Kidney capillary endothelial cell (primary cell): Measurements from ENCODE around the gene EPHA3.
"Not testable (repeated sequence)": the region's sequence is repeated elsewhere in the genome, so short reads cannot be mapped to it uniquely, and the experiment has no call there.

ENCODE experiments used
- DNase-seq: peaks from one replicate; pipeline ENCODE4 v3.0.0-alpha.2; 2018; ENCODE audit warnings: low spot score

EPHA3 gene

DNA sequence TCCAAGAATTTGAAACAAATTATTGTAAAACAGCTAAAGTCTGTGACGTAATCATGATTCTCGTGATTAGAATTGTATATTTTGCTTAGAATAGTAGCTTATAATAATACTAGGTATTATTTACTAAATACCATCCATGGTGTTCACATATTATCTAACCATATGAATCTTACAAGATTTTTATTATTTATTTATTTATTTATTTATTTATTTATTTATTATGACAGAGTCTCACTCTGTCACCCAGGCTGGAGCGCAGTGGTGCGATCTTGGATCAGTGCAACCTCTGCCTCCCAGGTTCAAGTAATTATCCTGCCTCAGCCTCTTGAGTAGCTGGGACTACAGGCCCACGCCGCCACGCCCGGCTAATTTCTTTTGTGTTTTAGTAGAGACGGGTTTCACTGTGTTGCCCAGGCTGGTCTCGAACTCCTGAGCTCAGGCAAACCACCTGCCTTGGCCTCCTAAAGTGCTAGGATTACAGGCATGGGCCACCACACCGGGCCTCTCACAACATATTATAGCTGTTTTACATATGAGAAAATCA lies 173.5 kb downstream of the EPHA3 start:
- DNase-seq: no peak

DNA sequence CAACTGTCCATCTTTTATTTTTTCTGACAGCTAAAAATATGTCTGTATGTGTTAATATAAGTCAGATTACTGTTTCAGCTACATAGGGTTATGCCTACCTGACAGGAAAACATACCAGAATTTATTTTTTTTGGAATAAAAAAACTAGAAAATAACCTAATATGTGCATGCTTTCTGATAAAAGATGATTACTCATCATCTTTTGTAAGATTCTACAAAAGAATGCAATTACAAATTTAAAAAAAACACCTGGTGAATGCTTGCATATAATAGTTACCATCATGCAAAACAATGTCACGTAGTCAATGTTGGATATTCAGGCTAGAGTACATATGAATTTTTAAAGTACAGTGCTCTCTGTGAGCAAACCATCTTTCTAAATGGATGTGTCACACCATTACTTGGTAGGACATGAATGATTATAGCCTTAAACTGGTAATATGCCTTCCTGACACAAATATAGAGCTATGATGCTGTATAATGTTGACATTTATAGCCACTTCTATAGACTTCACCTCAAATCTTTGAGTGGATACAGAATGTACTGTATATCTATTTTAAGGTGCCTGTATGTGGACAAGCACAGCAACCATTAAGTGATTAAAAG lies 180.6 kb downstream of the EPHA3 start:
- no peak for DNase-seq

DNA sequence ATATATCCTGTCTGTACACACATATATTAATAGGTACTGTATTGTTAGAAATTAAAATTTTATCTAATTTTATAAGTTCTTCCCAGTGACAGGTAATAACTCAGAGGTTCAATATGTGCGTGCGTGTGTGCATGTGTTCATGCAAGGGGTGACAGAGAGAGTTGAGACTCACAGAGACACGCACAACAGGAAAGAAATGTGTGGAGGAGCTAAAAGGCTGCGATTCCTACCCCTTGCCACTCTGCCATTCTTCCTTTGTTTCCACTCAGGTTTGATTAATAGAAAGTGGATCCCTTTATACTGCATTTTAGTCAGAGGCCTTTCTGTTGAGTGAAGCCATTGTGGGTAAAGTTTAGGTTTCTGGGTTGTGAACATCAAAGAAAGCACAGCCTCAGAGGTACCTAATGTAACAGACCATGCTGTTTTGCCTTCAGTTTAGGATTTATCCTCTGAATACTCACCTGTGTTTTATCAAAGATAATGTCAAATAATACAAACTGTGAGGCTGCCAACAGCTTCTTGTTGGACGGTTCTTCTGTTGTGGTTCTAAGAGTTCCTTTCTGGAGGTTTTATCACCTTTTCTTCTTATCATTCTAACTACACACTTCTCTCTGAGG lies 182.3 kb downstream of the EPHA3 start:
- DNase-seq: no peak

DNA sequence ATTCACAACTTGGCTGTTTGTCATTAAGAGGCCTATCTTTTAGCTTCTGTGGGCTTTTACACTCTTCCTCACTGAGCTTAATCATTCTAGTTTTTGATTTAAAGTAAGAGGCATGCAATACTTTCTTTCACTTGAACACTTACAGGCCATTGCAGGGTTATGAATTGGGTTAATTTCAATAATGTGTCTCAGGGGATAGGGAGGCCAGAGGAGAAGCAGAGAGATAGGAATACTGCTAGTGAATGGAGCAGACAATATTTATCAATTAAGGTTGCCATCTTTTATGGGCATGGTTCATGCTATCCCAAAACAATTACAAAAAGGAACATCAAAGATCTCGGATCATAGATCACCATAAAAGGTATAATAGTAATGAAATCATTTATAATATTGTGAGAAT lies 189.8 kb downstream of the EPHA3 start:
- no peak for DNase-seq

DNA sequence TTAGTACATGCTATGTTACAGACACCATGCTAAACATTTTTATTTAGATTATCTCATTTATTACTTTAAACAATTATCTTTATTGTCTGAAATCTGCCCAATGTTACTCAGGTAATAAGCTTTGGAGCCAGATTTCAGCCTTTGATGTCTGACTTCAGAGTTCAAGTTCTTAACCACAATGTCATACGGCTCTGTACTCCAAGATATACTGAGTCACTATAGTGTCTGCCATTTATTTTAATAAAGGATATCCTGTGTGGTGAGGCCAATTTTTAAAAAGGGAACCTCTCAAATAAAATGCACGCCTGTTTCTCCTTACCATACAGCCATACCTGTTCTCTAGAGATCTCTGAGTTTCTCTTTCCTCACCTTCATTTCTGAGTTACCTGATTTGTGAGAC lies 193.1 kb downstream of the EPHA3 start:
- DNase-seq: peak; percentile 1

DNA sequence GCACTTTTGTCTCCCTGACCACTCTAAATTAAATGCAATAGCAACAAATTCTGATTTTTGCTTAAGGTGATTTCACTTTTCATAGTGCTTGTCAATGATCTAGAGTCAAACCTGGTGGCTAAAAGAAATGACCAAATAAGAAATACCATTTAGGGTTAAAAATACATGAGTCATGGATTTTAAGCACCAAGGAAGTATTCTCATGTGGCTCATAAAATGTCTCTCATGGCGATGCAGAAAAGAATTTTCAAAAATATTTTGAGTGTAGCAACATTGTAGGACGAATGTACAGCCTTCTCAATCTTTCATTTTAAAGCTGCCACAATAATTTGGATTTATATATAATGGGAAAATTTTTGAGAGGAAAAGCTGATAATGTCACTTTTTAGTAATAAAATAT lies 193.6 kb downstream of the EPHA3 start:
- no peak for DNase-seq

DNA sequence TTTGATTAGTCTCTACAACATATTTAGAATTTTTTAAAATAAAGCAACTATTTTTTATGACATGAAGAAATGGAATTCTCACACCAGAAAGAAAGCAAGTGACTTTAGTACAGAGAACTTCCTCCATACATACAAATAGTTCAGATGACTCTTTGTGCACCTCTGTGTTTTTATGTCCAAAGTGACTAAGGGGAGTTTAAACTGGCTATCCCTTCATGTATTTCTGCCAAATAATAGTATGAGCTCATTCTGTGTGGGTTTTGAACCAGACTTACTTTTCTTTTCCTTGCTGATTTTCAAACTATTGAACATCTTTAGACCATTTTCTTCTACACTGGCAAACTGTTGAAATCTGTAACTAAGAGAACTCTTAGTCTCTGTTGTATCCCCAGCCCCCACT lies 196.3 kb downstream of the EPHA3 start:
- no peak for DNase-seq

DNA sequence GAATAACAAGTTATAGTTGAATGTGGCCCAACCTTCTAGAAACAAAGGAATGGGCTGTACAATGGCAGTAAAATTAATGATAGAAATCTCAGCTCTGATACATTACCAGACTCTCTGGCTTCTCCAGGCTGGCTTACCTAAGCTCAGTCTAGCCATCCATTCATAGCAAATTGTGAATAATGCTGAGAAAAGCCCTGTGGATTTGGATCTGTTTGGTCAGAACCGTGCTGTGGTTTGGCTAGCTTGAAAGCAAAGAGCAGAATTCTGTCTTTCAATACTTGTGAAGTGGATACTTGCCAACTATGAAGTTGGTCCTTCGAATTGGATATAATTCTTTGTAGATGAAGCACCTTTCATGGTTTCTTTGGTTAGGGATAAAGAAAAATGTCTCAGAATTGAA lies 199.1 kb downstream of the EPHA3 start:
- DNase-seq: no peak

DNA sequence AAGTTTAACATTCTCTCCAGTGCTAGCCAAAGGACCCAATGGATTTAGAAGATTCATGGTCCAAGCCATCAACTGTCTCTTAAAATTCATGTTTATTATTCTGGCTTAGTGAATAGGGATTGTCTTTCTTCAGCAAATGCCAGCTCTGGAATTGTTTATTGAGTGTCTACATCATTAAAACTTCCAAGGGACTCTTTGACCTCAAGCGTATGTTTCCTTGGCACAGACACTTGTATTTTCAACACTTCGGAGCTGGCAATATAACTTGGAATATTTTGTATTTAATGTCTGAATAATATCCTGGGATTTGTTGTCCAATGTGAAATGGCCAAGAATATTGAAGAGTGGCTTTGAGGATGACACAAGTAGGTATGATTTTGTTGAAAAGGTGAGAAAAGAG lies 204.2 kb downstream of the EPHA3 start:
- no peak for DNase-seq

DNA sequence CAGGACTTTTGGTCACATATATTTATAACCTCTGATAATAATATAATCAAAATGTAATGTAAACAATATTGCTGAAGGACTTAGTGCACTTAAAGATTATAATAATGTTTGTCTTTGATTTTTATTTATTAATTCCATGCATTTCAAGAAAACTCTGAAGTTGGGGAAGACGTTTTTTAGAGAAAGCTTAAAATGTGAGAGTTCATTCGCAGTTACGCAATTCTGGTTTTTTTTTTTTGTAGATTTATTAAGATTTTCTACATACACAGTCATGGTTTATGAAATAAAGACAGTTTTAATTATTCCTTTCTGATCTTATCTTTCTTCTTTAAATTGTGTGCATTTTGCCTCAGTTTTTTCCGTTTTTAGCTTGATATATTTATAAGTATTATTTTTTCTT lies 204.7 kb downstream of the EPHA3 start:
- no peak for DNase-seq

DNA sequence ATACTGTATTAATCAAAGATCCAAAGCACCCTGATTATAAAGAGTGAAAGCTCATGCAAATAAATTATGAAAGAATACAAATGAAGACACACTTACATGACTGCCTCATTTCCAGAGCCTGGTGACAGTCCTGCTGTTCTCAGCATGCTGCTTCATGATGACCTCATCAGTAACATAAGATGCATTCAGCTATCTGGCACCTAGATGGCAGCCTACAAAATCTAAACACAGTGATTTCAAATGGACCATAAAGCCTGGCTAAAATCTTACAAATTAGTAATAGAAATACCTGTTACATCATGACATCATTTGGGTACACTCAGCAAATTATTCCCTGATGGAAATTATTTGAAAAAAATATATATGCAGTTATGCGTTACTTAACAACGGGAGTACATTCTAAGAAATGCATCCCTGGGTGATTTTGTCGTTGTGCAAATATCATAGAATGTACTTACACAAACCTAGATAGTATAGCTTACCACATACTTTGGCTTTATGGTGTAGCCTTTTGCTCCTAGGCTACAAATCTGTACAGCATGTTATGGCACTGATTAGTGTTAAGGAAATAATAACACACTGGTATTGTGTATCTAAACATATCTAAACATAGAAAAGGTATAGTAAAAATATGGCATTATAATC lies 207.2 kb downstream of the EPHA3 start:
- DNase-seq: peak; percentile 51

DNA sequence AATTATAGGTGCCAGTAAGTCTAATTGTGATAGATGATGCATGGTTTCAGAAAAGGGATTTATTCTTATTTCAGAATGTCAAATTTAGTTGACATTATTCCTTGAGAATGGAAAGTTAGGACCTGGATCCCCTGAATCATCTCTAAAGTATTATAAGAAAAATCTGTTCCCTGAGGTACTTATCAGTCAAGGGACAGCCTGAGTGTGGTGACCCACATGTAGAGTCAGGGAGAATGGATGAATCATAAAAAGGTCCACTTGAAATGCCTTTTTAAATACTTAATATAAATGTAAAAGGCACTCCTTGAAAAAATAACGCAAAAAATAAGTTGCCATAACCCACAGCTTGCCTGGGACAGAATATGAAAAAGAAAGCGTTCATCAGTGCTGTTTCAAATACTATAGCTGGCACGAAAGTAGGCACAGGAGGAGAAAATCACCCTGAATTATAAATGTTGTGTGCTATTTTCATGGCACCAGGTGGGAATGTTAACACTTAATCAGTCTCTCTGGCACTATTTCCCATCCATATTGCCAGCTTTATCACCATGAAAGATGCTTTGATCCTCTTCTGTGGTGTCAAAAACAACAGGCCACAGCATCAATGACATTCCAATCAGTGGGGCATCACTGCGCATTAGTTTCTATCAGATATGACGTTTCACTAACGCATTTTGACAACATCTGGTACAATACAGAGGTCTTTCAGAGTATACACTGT lies 208.5 kb downstream of the EPHA3 start:
- no peak for DNase-seq

DNA sequence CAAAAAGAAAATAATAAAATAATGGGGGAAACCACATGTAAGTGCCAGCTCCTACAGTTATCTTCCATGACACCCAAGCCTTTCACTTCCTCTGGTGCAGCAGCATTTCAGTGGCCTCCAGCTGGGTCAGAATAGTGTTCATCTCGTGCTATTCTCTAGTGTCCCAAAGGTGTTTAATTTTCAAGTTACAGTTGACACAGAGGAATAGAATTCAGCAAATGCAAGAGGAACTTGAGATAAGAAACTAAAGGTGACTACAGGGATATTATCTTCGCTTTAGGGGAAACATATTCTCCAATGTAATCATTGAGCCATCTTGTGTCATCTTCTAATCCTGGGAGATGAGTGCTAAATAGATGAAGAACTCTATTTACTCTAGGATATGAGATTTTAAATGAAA lies 212.8 kb downstream of the EPHA3 start:
- DNase-seq: no peak

DNA sequence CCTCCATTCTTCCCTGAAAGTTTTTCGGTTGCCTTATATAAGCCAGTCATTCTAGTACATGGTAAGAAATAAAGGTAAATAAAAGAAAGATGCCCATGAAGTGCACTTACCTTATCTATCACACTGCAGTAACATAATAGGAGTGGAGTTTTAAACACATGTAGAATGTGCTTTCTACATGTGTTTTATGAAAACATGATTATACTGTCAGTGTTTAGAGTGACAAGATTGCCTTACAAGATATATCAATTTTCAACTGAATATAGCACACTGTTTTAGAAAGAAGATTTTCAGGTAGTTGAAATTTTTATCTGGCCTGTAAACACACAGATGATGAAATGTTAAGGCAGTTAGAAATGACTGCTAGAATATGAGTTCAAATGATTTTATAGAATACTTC lies 219.6 kb downstream of the EPHA3 start:
- no peak for DNase-seq

DNA sequence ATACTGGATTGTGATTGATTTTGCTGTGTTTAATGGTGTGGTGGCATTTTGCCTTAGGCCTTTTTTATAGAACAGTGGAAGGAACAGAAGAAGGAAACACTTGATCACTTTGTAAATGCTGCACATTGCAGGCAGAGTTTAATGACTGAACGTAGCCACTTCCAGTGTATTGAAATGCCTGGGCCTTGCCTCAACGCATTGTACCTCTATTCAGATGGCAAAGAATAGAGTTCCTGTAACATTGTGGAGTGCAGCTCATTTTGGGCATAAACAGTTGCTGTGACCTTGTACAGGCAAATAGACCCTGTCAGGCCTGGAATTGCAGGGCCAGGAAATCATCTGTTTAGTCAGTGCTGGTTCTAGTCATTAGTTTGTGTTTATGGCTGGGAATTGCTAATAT lies 225.0 kb downstream of the EPHA3 start:
- DNase-seq: no peak

DNA sequence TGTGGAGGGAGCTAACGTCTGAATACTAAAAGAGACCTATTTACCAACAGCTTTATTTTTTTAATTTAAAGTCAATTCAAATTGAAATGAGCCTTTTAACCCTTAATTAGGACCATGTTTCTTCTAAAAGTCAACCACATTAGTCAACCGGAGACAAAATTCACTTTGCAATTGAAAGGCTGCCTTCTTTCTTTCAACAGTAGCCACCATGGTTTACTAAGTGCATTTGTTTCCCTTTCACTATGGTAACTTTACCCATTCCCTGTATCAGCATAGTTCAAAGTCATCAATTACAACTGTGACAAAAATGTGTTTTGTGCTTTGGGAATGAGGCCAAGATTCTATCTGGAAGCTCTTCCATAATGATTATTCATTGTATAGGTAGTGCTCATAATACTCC lies 225.4 kb downstream of the EPHA3 start:
- no peak for DNase-seq

DNA sequence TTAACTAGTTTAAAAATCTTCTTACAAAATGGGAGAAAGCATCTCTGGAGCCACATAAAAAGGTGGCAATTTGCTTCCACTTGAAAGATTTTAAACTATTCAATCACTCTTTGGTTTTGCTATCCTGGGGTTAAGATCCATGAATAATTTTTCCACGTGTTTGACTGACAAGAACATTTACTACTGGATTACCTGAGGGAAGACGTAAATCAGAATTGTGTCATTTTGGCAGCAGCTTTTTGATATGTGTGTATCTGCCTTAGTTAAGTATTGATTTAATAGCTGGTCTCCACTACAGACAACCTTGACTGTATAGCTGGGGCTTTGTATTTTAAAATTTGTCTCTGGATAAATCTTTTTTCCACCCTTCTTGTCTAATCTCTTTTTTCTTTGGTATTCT lies 228.3 kb downstream of the EPHA3 start:
- no peak for DNase-seq

DNA sequence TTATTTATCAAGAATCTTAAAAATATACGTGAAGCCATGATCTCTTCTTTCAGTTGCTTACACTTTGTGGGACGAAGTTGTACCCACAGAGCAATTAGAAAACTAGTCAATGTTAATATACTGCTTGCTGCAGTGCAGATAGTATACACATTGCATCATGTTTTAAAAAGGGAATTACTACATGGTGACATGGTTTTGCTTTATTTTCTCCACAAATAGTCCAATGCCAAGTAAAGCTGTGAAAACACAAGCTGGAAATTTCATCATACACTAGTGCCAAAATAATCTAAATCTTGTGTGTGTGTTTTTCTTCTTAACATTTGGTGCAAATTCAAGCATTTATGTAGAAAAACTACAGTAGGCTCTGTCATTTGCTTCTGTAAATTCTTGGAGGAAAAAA lies 233.0 kb downstream of the EPHA3 start:
- DNase-seq: no peak

DNA sequence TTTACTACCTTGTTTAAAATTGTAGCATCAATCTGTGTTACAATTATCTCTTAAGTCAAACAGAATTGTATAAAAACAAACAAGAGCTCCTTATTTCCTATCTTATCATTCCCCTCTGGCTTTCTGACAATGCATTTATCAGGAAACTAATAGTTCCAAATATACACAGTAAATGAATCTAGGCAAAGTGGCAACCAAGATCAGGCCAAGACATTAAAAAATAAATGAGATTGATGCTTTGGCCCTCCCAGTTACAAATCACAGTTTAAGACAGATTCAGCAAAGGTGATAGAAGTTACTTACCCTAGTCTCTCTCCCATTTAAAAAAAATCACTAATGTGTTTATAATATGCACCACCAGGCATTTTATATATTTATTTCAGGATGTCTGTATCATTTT lies 236.7 kb downstream of the EPHA3 start:
- no peak for DNase-seq

DNA sequence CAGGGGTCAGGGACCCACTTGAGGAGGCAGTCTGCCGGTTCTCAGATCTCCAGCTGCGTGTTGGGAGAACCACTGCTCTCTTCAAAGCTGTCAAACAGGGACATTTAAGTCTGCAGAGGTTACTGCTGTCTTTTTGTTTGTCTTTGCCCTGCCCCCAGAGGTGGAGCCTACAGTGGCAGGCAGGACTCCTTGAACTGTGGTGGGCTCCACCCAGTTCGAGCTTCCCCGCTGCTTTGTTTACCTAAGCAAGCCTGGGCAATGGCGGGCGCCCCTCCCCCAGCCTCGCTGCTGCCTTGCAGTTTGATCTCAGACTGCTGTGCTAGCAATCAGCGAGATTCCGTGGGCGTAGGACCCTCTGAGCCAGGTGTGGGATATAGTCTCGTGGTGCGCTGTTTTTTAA lies 243.5 kb downstream of the EPHA3 start:
- not testable (repeated sequence) for DNase-seq

DNA sequence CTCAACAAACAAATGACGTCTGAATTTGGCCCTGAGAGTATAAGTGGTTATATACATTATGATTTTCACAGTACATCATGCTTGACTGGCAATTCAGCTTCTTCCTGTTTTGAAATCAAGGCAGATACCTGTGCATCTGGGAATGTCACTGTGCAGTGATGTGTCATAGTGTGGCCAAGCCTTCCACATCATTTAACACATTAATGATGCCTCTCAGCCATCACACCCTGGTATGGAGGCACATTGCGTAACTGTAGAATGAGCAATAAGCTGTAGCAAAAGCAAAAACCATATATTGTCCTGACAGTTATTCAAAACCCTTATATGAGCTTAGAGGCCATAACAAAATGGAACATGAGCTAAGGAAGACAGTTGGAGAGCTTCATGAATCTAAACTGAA lies 246.0 kb downstream of the EPHA3 start:
- DNase-seq: no peak

DNA sequence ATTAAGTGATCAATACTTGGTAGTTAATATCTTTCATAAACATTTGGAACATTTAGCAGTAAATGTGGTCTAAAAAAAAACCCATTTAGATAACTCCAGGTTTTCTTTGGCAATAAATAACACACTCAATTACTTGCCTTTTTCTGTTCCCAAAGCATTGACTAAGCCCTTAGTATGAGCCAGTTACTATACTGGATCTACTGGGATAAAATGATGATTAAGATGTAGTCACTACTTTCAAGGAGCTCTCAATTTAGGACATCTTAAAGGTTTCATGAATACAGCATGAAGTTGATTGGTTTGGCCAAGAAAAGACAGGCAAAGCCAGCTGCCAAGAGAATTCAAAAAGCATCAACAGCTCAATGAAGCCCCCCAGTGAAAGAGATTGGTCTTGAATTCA lies 250.9 kb downstream of the EPHA3 start:
- DNase-seq: no peak

DNA sequence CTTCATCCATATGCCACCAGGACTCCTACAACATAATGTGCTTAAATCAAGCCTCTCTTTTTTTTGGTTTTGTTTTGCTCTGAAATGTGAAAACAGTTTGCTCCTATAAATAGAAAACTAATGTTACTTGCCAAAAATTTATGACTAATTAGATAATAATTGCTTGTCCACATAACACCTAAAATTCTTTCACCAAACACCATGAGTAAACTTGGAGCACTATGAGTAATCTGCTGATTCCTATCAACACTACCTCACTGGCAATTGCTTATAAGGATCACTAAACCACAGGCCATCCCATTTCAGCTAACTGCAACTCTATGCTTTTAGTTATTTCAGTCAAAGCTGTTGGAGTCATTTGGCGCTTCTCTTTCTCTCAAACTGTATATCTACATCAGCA lies 252.7 kb downstream of the EPHA3 start:
- peak; percentile 63 for DNase-seq
